K562 (cell line): ENCODE measurements around the gene IPO11. TPM values are rescaled to one million over a fixed set of nuclear protein-coding genes. Genes with fewer than 3 reads are reported as not detected.
A peak's percentile ranks its signal among the peaks of the same experiment; 100 is the strongest.
"Not testable (repeated sequence)": the region's sequence is repeated elsewhere in the genome, so short reads cannot be mapped to it uniquely, and the experiment has no call there.

Experiments
- ATAC-seq: fragments of 200-7000 bp; cut with Tn5 transposase; 3 replicates; pipeline ENCODE4 v1.9.1; 2020; ENCODE audit warnings: moderate library complexity
- BruUV-seq: library from RNA; stranded (reverse); fragments of 400-500 nt; replicated peaks from 2 replicates; lab custom pipeline; 2021; lab: Mats Ljungman, UMichigan
- CTCF ChIA-PET: fragments of 300-600 bp; formaldehyde crosslinking; extraction: SDS; loops from one replicate; lab custom pipeline; 2021; ENCODE audit warnings: low intra/inter-chr PET ratio; lab: Yijun Ruan, JAX
- POLR2A ChIA-PET: fragments of 300-600, 350-650 bp; sonication (Branson Sonifier 250); formaldehyde crosslinking; extraction: SDS; loops from one replicate; lab custom pipeline; 2021; ENCODE audit warnings: antibody characterized with exemption, inconsistent platforms; lab: Yijun Ruan, JAX
- DNase-seq, 4 experiments: peaks; one replicate each; pipeline versions ENCODE4 v3.0.0 to v3.0.0-alpha.2; 2011 to 2018; ENCODE audit warnings: low spot score in 3 of 4, mixed read lengths in 3 of 4; ENCODE audit errors: extremely low read depth in 1 of 4
- FAIRE-seq: peaks from 2 replicates; lab custom pipeline; 2011; peaks lifted over from hg19 to GRCh38; lab: Jason Lieb, UNC
- H2AFZ ChIP-seq: 2 replicates; pipeline ENCODE4 v1.6.0; 2011; ENCODE audit warnings: low read depth, low read length, control low read depth, inconsistent platforms
- H3K27ac ChIP-seq: fragments of 200-600 bp; 3 replicates; pipeline ENCODE4 v1.8.0; 2011; ENCODE audit warnings: low read depth, mild to moderate bottlenecking, control low read depth, inconsistent platforms, low read length, moderate library complexity, mixed read lengths; ENCODE audit errors: extremely low read depth
- H3K27me3 ChIP-seq, 2 experiments: fragments of 300-600 bp in 1 of 2; 2 replicates in 1 of 2; 3 replicates in 1 of 2; pipeline versions ENCODE4 v1.6.0 to v1.8.0; 2011; ENCODE audit warnings: inconsistent platforms in 2 of 2, low read length in 2 of 2, mild to moderate bottlenecking in 1 of 2, mixed read lengths in 1 of 2, moderate library complexity in 1 of 2; ENCODE audit not compliant: control insufficient read depth in 2 of 2, insufficient read depth in 2 of 2
- H3K36me3 ChIP-seq: fragments of 300-600 bp; 3 replicates; pipeline ENCODE4 v1.8.0; 2011; ENCODE audit warnings: mild to moderate bottlenecking, low read length, inconsistent platforms; ENCODE audit not compliant: control insufficient read depth, insufficient read depth
- H3K4me1 ChIP-seq, 2 experiments: fragments of 200-600 bp in 1 of 2; replicated peaks in 1 of 2; 2 replicates in 1 of 2; 3 replicates in 1 of 2; pipeline versions ENCODE4 v1.5.1 to v1.8.0; 2011; ENCODE audit warnings: inconsistent platforms in 2 of 2, low read length in 2 of 2, mild to moderate bottlenecking in 1 of 2, mixed read lengths in 1 of 2, moderate library complexity in 1 of 2; ENCODE audit not compliant: control insufficient read depth in 2 of 2, insufficient read depth in 2 of 2
- H3K4me2 ChIP-seq: 2 replicates; pipeline ENCODE4 v1.6.1; 2011; ENCODE audit warnings: low read length, control low read depth, inconsistent platforms, mixed read lengths; ENCODE audit not compliant: insufficient read depth
- H3K4me3 ChIP-seq: fragments of 200-600 bp; sonication (generic), shearing (Covaris generic); 2 replicates; pipeline ENCODE4 v1.5.1; 2016; ENCODE audit warnings: control low read depth, inconsistent platforms
- H3K79me2 ChIP-seq: fragments of 200-600 bp; 3 replicates; pipeline ENCODE4 v1.8.0; 2011; ENCODE audit warnings: low read length, inconsistent platforms; ENCODE audit not compliant: control insufficient read depth, insufficient read depth
- H3K9ac ChIP-seq, 2 experiments: 2 replicates each; pipeline versions ENCODE4 v1.6.0 to v1.6.1; 2011; ENCODE audit warnings: low read depth in 2 of 2, low read length in 2 of 2, control low read depth in 1 of 2, inconsistent platforms in 1 of 2, mild to moderate bottlenecking in 1 of 2, mixed read lengths in 1 of 2; ENCODE audit not compliant: insufficient read depth in 1 of 2
- H3K9me1 ChIP-seq: one replicate; pipeline ENCODE4 v1.6.0; 2011; ENCODE audit warnings: inconsistent platforms, mild to moderate bottlenecking, low read length, moderate library complexity; ENCODE audit not compliant: control insufficient read depth, insufficient read depth
- H3K9me3 ChIP-seq: replicated peaks from 2 replicates; pipeline ENCODE4 v1.5.1; 2011; ENCODE audit warnings: low read depth, low read length, inconsistent platforms; ENCODE audit not compliant: control insufficient read depth, insufficient read depth
- H4K20me1 ChIP-seq: replicated peaks from 2 replicates; pipeline ENCODE4 v1.6.1; 2011; ENCODE audit warnings: low read length, inconsistent platforms, mixed read lengths; ENCODE audit not compliant: control insufficient read depth, insufficient read depth
- CREB3 ChIP-seq: fragments of 450-650 bp; conservative IDR thresholded peaks from 2 replicates; pipeline ENCODE4 v1.6.1; 2016; ENCODE audit warnings: missing genetic modification characterization, low read depth, mild to moderate bottlenecking, missing compliant biosample characterization, moderate library complexity
- SPI1 ChIP-seq: IDR thresholded peaks from 2 replicates; pipeline ENCODE4 v1.6.1; 2011; ENCODE audit warnings: low read depth, low read length, control low read depth, borderline replicate concordance
- WGBS: fragments of 100-300 bp; shearing (Covaris generic); methylation state at CpG from one replicate; pipeline ENCODE4 v1.1.6; 2016; ENCODE audit warnings: low coverage, mixed read lengths; ENCODE audit not compliant: insufficient coverage; ENCODE audit errors: missing lambda C conversion rate; 5-methylcytosine and 5-hydroxymethylcytosine counted together
- in situ Hi-C: fragments of 300-500 bp; cut with MboI; formaldehyde crosslinking; loops from 4 replicates; pipeline ENCODE4 v1.15.0; 2018; ENCODE audit warnings: inconsistent platforms, mixed read lengths
- intact Hi-C: fragments of 100-400 bp; cut with micrococcal nuclease; formaldehyde crosslinking; loops from 2 replicates; pipeline ENCODE4 v1.14.2; 2022
- polyA plus RNA-seq, 8 experiments: library from polyadenylated mRNA; depleted of rRNA in 4 of 8; stranded (reverse) in 5 of 8; unstranded in 3 of 8; fragments of >200 nt; fragmentation: Nextera tagmentation in 2 of 8; fragmentation: Illumina TruSeq in 1 of 8; extraction: Ambion mirVana in 2 of 8; extraction: Trizol in 1 of 8; gene quantifications; 2 replicates each; pipeline versions ENCODE4 v1.2.1 to v1.2.3, GENCODE V29; 2011 to 2014; ENCODE audit warnings: inconsistent platforms in 1 of 8, missing spikeins in 1 of 8
- total RNA-seq, 7 experiments: library from RNA; depleted of rRNA in 6 of 7; stranded (reverse); fragments of >200 nt in 6 of 7; fragmentation: Illumina TruSeq in 2 of 7; extraction: Trizol in 2 of 7; gene quantifications; 2 replicates each; pipeline versions ENCODE4 v1.2.1 to v1.2.3, GENCODE V29; 2011 to 2021; ENCODE audit warnings: low replicate concordance in 1 of 7

IPO11 gene
- total and polyA plus RNA-seq, 9 of the 15 experiments (the other 6 are each of a cell fraction or from before 2014, with no cell fraction given) = 38.7 to 96.0 (median 70.9) TPM

GRCh38 chr5:62514510-62515119, 102.1 kb downstream of the IPO11 start:
- ChIA-PET POLR2A (interaction anchor here (0.7 kb wide), 1 partner anchor 121 kb away, joined by 3 read pairs; no protein-coding TSS in a partner anchor), CTCF (no interaction called here)
- Histone ChIP-seq H3K4me3 (no peak overlapping the region), H3K9me1 (no peaks in the 10 kb centered on the region), H3K36me3 (peaks cover 41% of the 10 kb centered on the region; the same call in 2 of the 3 replicates), H3K27me3 (no peaks in the 10 kb centered on the region), H3K4me1 (no peaks in the 10 kb centered on the region), H3K9ac (no peak overlapping the region), H3K4me2 (no peak overlapping the region), H2AFZ (no peak overlapping the region), H4K20me1 (no peaks in the 10 kb centered on the region), H3K9me3 (no peaks in the 10 kb centered on the region), H3K27ac (no peak overlapping the region), H3K79me2 (no peaks in the 10 kb centered on the region; the same call in 2 of the 3 replicates)
- WGBS = 90% methylated on average over 4 of the region's 6 CpGs
- ATAC-seq (no peak), FAIRE-seq (no peak), DNase-seq (no peak)
- TF ChIP-seq SPI1 (peak; percentile 94), CREB3 (tag) (no peak)
- in situ Hi-C loops (no loop called here), intact Hi-C loops (no loop called here)
- BruUV-seq = no TSS peak

GRCh38 chr5:62520812-62521211, 108.2 kb downstream of the IPO11 start:
- FAIRE-seq, CTCF ChIA-PET, DNase-seq, H2AFZ ChIP-seq, H4K20me1 ChIP-seq, H3K9ac ChIP-seq, H3K27me3 ChIP-seq, H3K79me2 ChIP-seq, H3K4me2 ChIP-seq, H3K4me1 ChIP-seq, H3K9me3 ChIP-seq, H3K27ac ChIP-seq, POLR2A ChIA-PET, H3K9me1 ChIP-seq, H3K4me3 ChIP-seq, BruUV-seq, in situ Hi-C loops, intact Hi-C loops: not testable (repeated sequence)
- 0 out of 3 replicates have a peak, but pooled peaks have one; percentile 41 for ATAC-seq
- WGBS = 100% methylated on average over 1 of the region's 1 CpG
- peaks cover 69% of the 10 kb centered on the region; the same call in 2 of the 3 replicates for H3K36me3 ChIP-seq
